T-cell (primary cell): ENCODE data around the gene BRIP1. TPM values are rescaled to one million over a fixed set of nuclear protein-coding genes. Genes with fewer than 3 reads are reported as not detected.

Source experiments
- ATAC-seq, 4 experiments: fragments of 200-7000 bp in 3 of 4; fragments of 150-1000 bp in 1 of 4; cut with Tn5 transposase; replicated peaks in 1 of 4; 1 replicate in 3 of 4; 2 replicates in 1 of 4; pipeline ENCODE4 v1.10.0; 2021; ENCODE audit warnings: moderate library complexity in 3 of 4, mild to moderate bottlenecking in 2 of 4, moderate number of reproducible peaks in 1 of 4
- CTCF ChIA-PET, 2 donors: fragments of 300-600 bp; sonication (Branson Sonifier 250); formaldehyde crosslinking; loops; one replicate each; lab custom pipeline; 2022; ENCODE audit warnings: antibody characterized with exemption in 2 of 2; lab: Charles Lee
- POLR2A ChIA-PET, 2 donors: fragments of 300-600 bp; sonication (Branson Sonifier 250); formaldehyde crosslinking; loops; one replicate each; lab custom pipeline; 2022; ENCODE audit warnings: antibody characterized with exemption in 2 of 2; lab: Charles Lee
- DNase-seq, 35 experiments: peaks; one replicate each; pipeline versions ENCODE4 v3.0.0 to v3.0.0-alpha.2; 2013 to 2023
- H3K27ac ChIP-seq: one replicate; pipeline ENCODE4 v1.5.1; 2013; ENCODE audit warnings: low read length
- H3K27me3 ChIP-seq, 2 experiments: replicated peaks in 1 of 2; 1 replicate in 1 of 2; 2 replicates in 1 of 2; pipeline versions ENCODE4 v1.6.1 to v1.7.0; 2013; ENCODE audit warnings: low read length in 1 of 2, mixed read lengths in 1 of 2; ENCODE audit not compliant: control insufficient read depth in 2 of 2, insufficient read depth in 2 of 2; ENCODE audit errors: extremely low read depth in 1 of 2
- H3K36me3 ChIP-seq, 2 donors: 1 replicate in 1 of 2; 2 replicates in 1 of 2; pipeline versions ENCODE4 v1.6.1 to v1.7.0; 2013; ENCODE audit warnings: low read length in 1 of 2; ENCODE audit not compliant: control insufficient read depth in 2 of 2, insufficient read depth in 1 of 2; ENCODE audit errors: extremely low read depth in 1 of 2
- H3K4me1 ChIP-seq, 2 experiments: 1 replicate in 1 of 2; 2 replicates in 1 of 2; pipeline versions ENCODE4 v1.6.1 to v1.7.0; 2013; ENCODE audit warnings: low read length in 2 of 2, mixed read lengths in 1 of 2; ENCODE audit not compliant: insufficient read depth in 2 of 2, control insufficient read depth in 1 of 2; ENCODE audit errors: extremely low read depth in 1 of 2
- H3K4me3 ChIP-seq, 2 donors: 1 replicate in 1 of 2; 2 replicates in 1 of 2; pipeline versions ENCODE4 v1.5.1 to v1.7.0; 2013; ENCODE audit warnings: mild to moderate bottlenecking in 2 of 2, low read length in 1 of 2, moderate library complexity in 1 of 2; ENCODE audit not compliant: control insufficient read depth in 1 of 2; ENCODE audit errors: extremely low read depth in 1 of 2
- H3K9me3 ChIP-seq: 2 replicates; pipeline ENCODE4 v1.7.0; 2013
- H3K27ac Mint-ChIP-seq, 2 donors: one replicate each; pipeline ENCODE4 v1.8.0; 2020 to 2021; ENCODE audit warnings: mild to moderate bottlenecking in 2 of 2, mixed read lengths in 2 of 2
- H3K27me3 Mint-ChIP-seq, 2 donors: one replicate each; pipeline ENCODE4 v1.8.0; 2021 to 2022; ENCODE audit warnings: mixed read lengths in 2 of 2
- H3K36me3 Mint-ChIP-seq: one replicate; pipeline ENCODE4 v1.8.0; 2021; ENCODE audit warnings: mixed read lengths
- H3K4me1 Mint-ChIP-seq, 3 donors: one replicate each; pipeline ENCODE4 v1.8.0; 2020 to 2022; ENCODE audit warnings: mixed read lengths in 3 of 3, mild to moderate bottlenecking in 1 of 3
- H3K4me3 Mint-ChIP-seq, 3 donors: one replicate each; pipeline ENCODE4 v1.8.0; 2020 to 2022; ENCODE audit warnings: mild to moderate bottlenecking in 3 of 3, mixed read lengths in 3 of 3, moderate library complexity in 3 of 3
- H3K9me3 Mint-ChIP-seq, 3 donors: one replicate each; pipeline ENCODE4 v1.8.0; 2020 to 2022; ENCODE audit warnings: mixed read lengths in 3 of 3
- WGBS: methylation state at CpG from one replicate; pipeline ENCODE4 v1.1.5; 2013; ENCODE audit warnings: missing lambda C conversion rate; ENCODE audit not compliant: insufficient coverage; 5-methylcytosine and 5-hydroxymethylcytosine counted together
- total RNA-seq, 35 experiments: library from RNA in 6 of 35; stranded (reverse) in 6 of 35; fragments of 120-200 nt in 1 of 35; gene quantifications; one replicate each; pipeline versions ENCODE4 v1.2.1 to v1.2.4 and lab custom pipeline; 2013 to 2026

The BRIP1 gene
- total RNA-seq, 5 donors from 2014 or later (not counting 1 experiment from before 2014, with no cell fraction given) = 1.4 to 3.5 (median 1.7) TPM

- H3K27ac ChIP-seq = no peak overlapping the region
- H3K27me3 Mint-ChIP-seq = peaks cover 19 to 27% of the 10 kb centered on the region in 2 donors
- CTCF ChIA-PET = no interaction called here
- ATAC-seq = no peak
- H3K36me3 Mint-ChIP-seq = no peaks in the 10 kb centered on the region
- H3K27ac Mint-ChIP-seq = no peak overlapping the region
- no peak overlapping the region for H3K4me3 ChIP-seq
- H3K4me1 Mint-ChIP-seq = no peaks in the 10 kb centered on the region
- H3K9me3 Mint-ChIP-seq = no peaks in the 10 kb centered on the region
- H3K27me3 ChIP-seq = peaks cover 0 to 2% of the 10 kb centered on the region in 2 experiments
- POLR2A ChIA-PET = no interaction called here
- WGBS = no CpG with 5 or more reads among the region's 4 CpGs
- no peak overlapping the region for H3K4me3 Mint-ChIP-seq
- no peaks in the 10 kb centered on the region for H3K36me3 ChIP-seq
- H3K4me1 ChIP-seq = no peaks in the 10 kb centered on the region
- no peak for DNase-seq
- no peaks in the 10 kb centered on the region for H3K9me3 ChIP-seq
These were observed 200.0 kb downstream of the BRIP1 start for GRCh38 chr17:61663310-61663709.

- H3K9me3 ChIP-seq = no peaks in the 10 kb centered on the region
- POLR2A ChIA-PET = no interaction called here
- CTCF ChIA-PET = no interaction called here
- no peaks in the 10 kb centered on the region for H3K36me3 ChIP-seq
- no CpG with 5 or more reads among the region's 2 CpGs for WGBS
- peaks cover 0 to 2% of the 10 kb centered on the region in 2 experiments for H3K27me3 ChIP-seq
- H3K9me3 Mint-ChIP-seq = no peaks in the 10 kb centered on the region
- no peak overlapping the region for H3K27ac ChIP-seq
- H3K4me3 Mint-ChIP-seq = no peak overlapping the region
- DNase-seq = no peak
- H3K4me1 ChIP-seq = no peaks in the 10 kb centered on the region
- ATAC-seq = no peak
- no peak overlapping the region for H3K27ac Mint-ChIP-seq
- H3K4me3 ChIP-seq = no peak overlapping the region
- no peaks in the 10 kb centered on the region for H3K4me1 Mint-ChIP-seq
- H3K36me3 Mint-ChIP-seq = no peaks in the 10 kb centered on the region
- H3K27me3 Mint-ChIP-seq = peaks cover 19 to 30% of the 10 kb centered on the region in 2 donors
These were observed 200.6 kb downstream of the BRIP1 start for GRCh38 chr17:61662741-61663140.

- POLR2A ChIA-PET = no interaction called here
- DNase-seq = no peak
- H3K27ac ChIP-seq = no peak overlapping the region
- H3K4me1 ChIP-seq = no peaks in the 10 kb centered on the region
- no peaks in the 10 kb centered on the region for H3K9me3 ChIP-seq
- H3K36me3 ChIP-seq = no peaks in the 10 kb centered on the region
- no peak overlapping the region for H3K4me3 Mint-ChIP-seq
- 61% methylated on average over 2 of the region's 5 CpGs for WGBS
- CTCF ChIA-PET = no interaction called here
- no peak for ATAC-seq
- peaks cover 19 to 30% of the 10 kb centered on the region in 2 donors for H3K27me3 Mint-ChIP-seq
- H3K4me1 Mint-ChIP-seq = no peaks in the 10 kb centered on the region
- H3K36me3 Mint-ChIP-seq = no peaks in the 10 kb centered on the region
- H3K4me3 ChIP-seq = no peak overlapping the region
- peaks cover 0 to 2% of the 10 kb centered on the region in 2 experiments for H3K27me3 ChIP-seq
- H3K9me3 Mint-ChIP-seq = no peaks in the 10 kb centered on the region
- no peak overlapping the region for H3K27ac Mint-ChIP-seq
These were observed 201.1 kb downstream of the BRIP1 start for GRCh38 chr17:61662186-61662585.

GRCh38 chr17:61660746-61661485, 202.4 kb downstream of the BRIP1 start:
- H3K36me3 ChIP-seq = no peaks in the 10 kb centered on the region
- DNase-seq = no peak
- ChIA-PET POLR2A (no interaction called here), CTCF (no interaction called here)
- peaks cover 0 to 2% of the 10 kb centered on the region in 2 experiments for H3K27me3 ChIP-seq
- no peak overlapping the region for H3K4me3 ChIP-seq
- Mint-ChIP-seq H3K9me3 (no peaks in the 10 kb centered on the region), H3K27me3 (peaks cover 15 to 32% of the 10 kb centered on the region in 2 donors), H3K4me3 (no peak overlapping the region), H3K4me1 (no peaks in the 10 kb centered on the region), H3K36me3 (no peaks in the 10 kb centered on the region), H3K27ac (no peak overlapping the region)
- no CpG with 5 or more reads among the region's 4 CpGs for WGBS
- no peak overlapping the region for H3K27ac ChIP-seq
- ATAC-seq = no peak
- no peaks in the 10 kb centered on the region for H3K4me1 ChIP-seq
- no peaks in the 10 kb centered on the region for H3K9me3 ChIP-seq

- Mint-ChIP-seq H3K4me3 (no peak overlapping the region), H3K27ac (no peak overlapping the region), H3K27me3 (peaks cover 15 to 23% of the 10 kb centered on the region in 2 donors), H3K4me1 (no peaks in the 10 kb centered on the region), H3K9me3 (no peaks in the 10 kb centered on the region), H3K36me3 (no peaks in the 10 kb centered on the region)
- Histone ChIP-seq H3K4me3 (no peak overlapping the region), H3K4me1 (no peaks in the 10 kb centered on the region), H3K36me3 (no peaks in the 10 kb centered on the region), H3K27me3 (peaks cover 0 to 2% of the 10 kb centered on the region in 2 experiments), H3K27ac (no peak overlapping the region), H3K9me3 (no peaks in the 10 kb centered on the region)
- no peak for DNase-seq
- no CpG with 5 or more reads among the region's 2 CpGs for WGBS
- ChIA-PET CTCF (no interaction called here), POLR2A (no interaction called here)
- ATAC-seq = no peak
These were observed 203.9 kb downstream of the BRIP1 start for GRCh38 chr17:61659437-61659836.

- Mint-ChIP-seq H3K36me3 (no peaks in the 10 kb centered on the region), H3K9me3 (peaks cover 0 to 6% (median 4%) of the 10 kb centered on the region in 3 donors)
These were observed 205.1 kb downstream of the BRIP1 start for GRCh38 chr17:61658183-61658582.

More at GRCh38 chr17:61658183-61658582, 205.1 kb downstream of the BRIP1 start:
- CTCF ChIA-PET = no interaction called here
- peaks cover 14 to 21% of the 10 kb centered on the region in 2 donors for H3K27me3 Mint-ChIP-seq
- Histone ChIP-seq H3K4me1 (no peaks in the 10 kb centered on the region), H3K36me3 (no peaks in the 10 kb centered on the region), H3K4me3 (no peak overlapping the region), H3K27ac (no peak overlapping the region), H3K9me3 (no peaks in the 10 kb centered on the region), H3K27me3 (peaks cover 0 to 2% of the 10 kb centered on the region in 2 experiments)
- POLR2A ChIA-PET = no interaction called here
- H3K4me3 Mint-ChIP-seq = no peak overlapping the region
- H3K4me1 Mint-ChIP-seq = no peaks in the 10 kb centered on the region
- ATAC-seq (no peak), DNase-seq (no peak)
- no peak overlapping the region for H3K27ac Mint-ChIP-seq
- WGBS = no CpG with 5 or more reads among the region's 2 CpGs
